Astrocyte of the cerebellum (primary cell): ENCODE data around the gene RTN4IP1.
"Not testable (repeated sequence)": the region's sequence is repeated elsewhere in the genome, so short reads cannot be mapped to it uniquely, and the experiment has no call there.

ENCODE experiments used
- DNase-seq: peaks from one replicate; pipeline ENCODE4 v3.0.0-alpha.2; 2011; ENCODE audit warnings: low read depth
- H3K4me3 ChIP-seq: 2 replicates; pipeline ENCODE4 v1.5.1; 2011; ENCODE audit warnings: mild to moderate bottlenecking, low read depth, low read length, moderate library complexity
- in situ Hi-C: cut with HindIII; loops from 2 replicates; pipeline ENCODE4 v1.10.0; 2017; ENCODE audit warnings: low sequenced_read_pairs
- TF ChIP-seq, protein P1 (sequence below): IDR thresholded peaks from 2 replicates; pipeline ENCODE4 v1.5.1; 2012; ENCODE audit warnings: low read length, low read depth, moderate library complexity, mild to moderate bottlenecking; ENCODE audit errors: missing control alignments

The RTN4IP1 gene

DNA sequence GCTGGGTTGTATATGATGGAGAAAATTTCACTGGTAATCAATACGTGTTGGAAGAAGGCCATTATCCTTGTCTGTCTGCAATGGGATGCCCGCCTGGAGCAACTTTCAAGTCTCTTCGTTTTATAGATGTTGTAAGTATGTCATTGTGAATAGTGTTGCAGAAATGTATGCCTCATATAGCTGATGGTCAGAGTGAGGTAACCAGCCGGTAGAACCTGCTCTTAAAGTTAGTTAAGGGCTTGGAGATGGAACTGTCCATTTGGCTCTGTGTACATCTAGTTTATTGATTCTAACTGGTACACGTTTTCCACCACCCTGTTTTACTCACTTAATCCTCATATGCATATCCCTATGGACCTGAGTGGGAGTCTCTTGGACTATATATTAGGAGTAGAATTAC is 73.5 kb downstream of the RTN4IP1 start:
- in situ Hi-C loops, result no loop called here
- DNase-seq, result no peak
- no peak overlapping the region for H3K4me3 ChIP-seq
- TF ChIP-seq, protein P1, sequence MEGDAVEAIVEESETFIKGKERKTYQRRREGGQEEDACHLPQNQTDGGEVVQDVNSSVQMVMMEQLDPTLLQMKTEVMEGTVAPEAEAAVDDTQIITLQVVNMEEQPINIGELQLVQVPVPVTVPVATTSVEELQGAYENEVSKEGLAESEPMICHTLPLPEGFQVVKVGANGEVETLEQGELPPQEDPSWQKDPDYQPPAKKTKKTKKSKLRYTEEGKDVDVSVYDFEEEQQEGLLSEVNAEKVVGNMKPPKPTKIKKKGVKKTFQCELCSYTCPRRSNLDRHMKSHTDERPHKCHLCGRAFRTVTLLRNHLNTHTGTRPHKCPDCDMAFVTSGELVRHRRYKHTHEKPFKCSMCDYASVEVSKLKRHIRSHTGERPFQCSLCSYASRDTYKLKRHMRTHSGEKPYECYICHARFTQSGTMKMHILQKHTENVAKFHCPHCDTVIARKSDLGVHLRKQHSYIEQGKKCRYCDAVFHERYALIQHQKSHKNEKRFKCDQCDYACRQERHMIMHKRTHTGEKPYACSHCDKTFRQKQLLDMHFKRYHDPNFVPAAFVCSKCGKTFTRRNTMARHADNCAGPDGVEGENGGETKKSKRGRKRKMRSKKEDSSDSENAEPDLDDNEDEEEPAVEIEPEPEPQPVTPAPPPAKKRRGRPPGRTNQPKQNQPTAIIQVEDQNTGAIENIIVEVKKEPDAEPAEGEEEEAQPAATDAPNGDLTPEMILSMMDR, result no peak

DNA sequence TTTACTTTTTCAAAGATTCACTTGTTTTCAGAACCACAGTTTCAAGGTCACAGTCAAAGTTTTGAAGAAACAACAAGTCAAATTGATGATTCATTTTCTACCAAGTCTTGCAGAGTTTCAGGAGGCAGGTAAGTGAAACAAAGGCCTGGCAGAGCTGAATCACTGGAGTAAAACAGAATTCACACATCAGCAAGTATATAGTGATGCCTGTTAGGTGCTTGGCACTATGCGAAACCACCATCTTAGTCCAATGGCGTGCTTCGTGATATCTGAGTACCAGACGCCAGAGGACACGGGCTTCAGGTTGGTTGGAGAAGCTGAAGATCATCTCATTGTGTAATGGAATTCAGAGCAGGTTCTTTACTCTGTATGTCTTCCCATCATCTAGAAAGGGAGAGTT is 75.9 kb downstream of the RTN4IP1 start:
- in situ Hi-C loops, result no loop called here
- TF ChIP-seq, protein P1, result no peak
- DNase-seq, result no peak
- no peak overlapping the region for H3K4me3 ChIP-seq

DNA sequence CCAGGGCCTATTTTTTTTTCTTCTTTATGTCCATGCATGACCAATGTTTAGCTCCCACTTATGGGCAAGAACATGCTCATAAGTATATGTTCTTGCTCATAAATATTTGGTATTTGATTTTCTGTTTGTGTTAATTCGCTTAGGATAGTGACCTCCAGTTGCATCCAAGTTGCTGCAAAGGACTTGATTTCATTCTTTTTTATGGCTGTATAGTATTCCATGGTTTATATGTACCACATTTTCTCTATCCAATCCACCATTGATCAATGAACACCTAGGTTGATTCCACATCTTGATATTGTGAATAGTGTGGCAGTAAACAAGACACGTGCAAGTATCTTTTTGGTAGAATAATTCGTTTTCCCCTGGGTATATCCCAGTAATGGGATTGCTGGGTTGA is 78.1 kb downstream of the RTN4IP1 start:
- DNase-seq, result no peak
- TF ChIP-seq, protein P1, result no peak
- H3K4me3 ChIP-seq, result no peak overlapping the region
- in situ Hi-C loops, result no loop called here

DNA sequence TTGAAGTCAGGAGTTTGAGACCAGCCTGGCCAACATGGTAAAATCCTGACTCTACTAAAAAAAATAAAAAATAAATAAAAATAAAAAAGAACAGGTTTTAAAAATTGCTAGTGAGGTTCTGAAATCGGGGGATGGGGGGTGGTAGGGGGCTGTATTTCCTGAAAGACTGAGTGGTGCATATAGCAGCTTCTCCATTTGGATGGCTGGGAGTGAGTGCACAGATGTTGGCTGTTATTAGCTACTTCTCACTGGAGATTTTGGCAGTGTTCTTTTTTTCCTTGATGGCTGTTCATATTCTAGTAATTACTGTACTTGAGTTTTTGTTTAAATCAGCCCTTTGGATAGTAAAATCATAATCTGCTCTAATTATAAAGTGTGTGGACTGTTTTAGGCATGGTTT is 79.8 kb downstream of the RTN4IP1 start:
- in situ Hi-C loops, result no loop called here
- TF ChIP-seq, protein P1, result no peak

DNA sequence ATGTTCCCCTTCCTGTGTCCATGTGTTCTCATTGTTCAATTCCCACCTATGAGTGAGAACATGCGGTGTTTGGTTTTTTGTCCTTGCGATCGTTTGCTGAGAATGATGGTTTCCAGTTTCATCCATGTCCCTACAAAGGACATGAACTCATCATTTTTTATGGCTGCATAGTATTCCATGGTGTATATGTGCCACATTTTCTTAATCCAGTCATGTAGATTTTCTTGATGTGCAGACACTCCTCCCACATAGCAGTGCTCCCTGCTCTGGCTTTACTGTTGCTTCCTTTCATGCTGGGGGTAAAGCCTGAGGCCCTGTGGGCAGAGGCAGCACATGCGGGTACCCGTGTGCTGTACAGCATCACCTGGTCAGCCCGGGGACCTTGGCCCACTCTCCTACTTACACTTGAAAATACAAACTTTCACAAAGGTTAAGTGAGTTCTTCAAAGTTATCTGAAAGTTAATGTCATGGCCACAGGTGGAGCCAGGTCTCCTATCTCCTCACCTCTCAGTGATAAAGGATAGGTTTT is 80.3 kb downstream of the RTN4IP1 start:
- DNase-seq, H3K4me3 ChIP-seq, in situ Hi-C loops: not testable (repeated sequence)

More for the DNA sequence above, 79.8 kb downstream of the RTN4IP1 start:
- H3K4me3 ChIP-seq, result no peak overlapping the region
- no peak for DNase-seq

- in situ Hi-C loops, result no loop called here
- no peak overlapping the region for H3K4me3 ChIP-seq
- TF ChIP-seq, protein P1, result no peak
- peak; percentile 41 for DNase-seq
Observed at GRCh38 chr6:106547601-106548453, 81.5 kb downstream of the RTN4IP1 start.
